Measurements from ENCODE around the gene XRRA1.

DNA sequence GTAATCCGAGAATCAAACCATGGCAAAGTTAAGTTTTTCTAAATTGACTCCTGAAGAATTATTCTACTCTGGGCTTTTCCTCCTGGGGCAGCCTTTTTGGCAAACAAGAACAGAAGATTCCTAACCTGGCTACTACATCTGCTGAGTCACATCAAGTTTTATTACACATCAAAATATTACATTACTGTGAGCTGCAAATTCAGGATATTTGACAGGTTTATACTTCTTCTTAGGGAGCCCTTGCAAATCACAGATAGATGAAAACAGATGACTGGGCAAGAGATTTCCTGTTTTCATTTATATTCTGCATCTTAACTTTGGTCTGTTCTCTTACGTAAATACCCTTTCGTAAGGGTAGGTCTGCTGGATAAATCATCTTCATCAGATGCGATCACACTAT, 23.6 kb downstream of the XRRA1 start:
- TF ChIP-seq, protein P1, sequence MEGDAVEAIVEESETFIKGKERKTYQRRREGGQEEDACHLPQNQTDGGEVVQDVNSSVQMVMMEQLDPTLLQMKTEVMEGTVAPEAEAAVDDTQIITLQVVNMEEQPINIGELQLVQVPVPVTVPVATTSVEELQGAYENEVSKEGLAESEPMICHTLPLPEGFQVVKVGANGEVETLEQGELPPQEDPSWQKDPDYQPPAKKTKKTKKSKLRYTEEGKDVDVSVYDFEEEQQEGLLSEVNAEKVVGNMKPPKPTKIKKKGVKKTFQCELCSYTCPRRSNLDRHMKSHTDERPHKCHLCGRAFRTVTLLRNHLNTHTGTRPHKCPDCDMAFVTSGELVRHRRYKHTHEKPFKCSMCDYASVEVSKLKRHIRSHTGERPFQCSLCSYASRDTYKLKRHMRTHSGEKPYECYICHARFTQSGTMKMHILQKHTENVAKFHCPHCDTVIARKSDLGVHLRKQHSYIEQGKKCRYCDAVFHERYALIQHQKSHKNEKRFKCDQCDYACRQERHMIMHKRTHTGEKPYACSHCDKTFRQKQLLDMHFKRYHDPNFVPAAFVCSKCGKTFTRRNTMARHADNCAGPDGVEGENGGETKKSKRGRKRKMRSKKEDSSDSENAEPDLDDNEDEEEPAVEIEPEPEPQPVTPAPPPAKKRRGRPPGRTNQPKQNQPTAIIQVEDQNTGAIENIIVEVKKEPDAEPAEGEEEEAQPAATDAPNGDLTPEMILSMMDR (conservative IDR thresholded peaks at IDR 0.05) = no peak
- no peak for TF ChIP-seq EZH2 (IDR thresholded peaks at IDR 0.05; ENCODE audit: low read depth)

Measured in PC-9 (cell line).